DMS153 (cell line): Measurements from ENCODE around the gene SLC2A6.
"Not testable (repeated sequence)": the region's sequence is repeated elsewhere in the genome, so short reads cannot be mapped to it uniquely, and the experiment has no call there.

Source experiments
- DNase-seq: peaks from one replicate; lab custom pipeline; 2025; lab: John Stamatoyannopoulos, UW

The SLC2A6 gene

GRCh38 chr9:133463234-133463863, 15.6 kb downstream of the SLC2A6 start:
- no peak for DNase-seq

GRCh38 chr9:133461975-133462374, 16.9 kb downstream of the SLC2A6 start:
- no peak for DNase-seq

- DNase-seq = peak; percentile 81
These were observed 18.3 kb downstream of the SLC2A6 start for GRCh38 chr9:133460405-133461175.

GRCh38 chr9:133459476-133460404, 19.2 kb downstream of the SLC2A6 start, which contains the start of gene CACFD1:
CACFD1 (plus strand) TSS chr9:133459978; CDS start chr9:133460067, 89 bp downstream.
- peak; percentile 95 for DNase-seq

GRCh38 chr9:133458643-133459312, 20.1 kb downstream of the SLC2A6 start:
- DNase-seq = no peak

- no peak for DNase-seq
These were observed 21.2 kb downstream of the SLC2A6 start for GRCh38 chr9:133457748-133458147.

GRCh38 chr9:133457233-133457632, 21.7 kb downstream of the SLC2A6 start:
- no peak for DNase-seq

GRCh38 chr9:133456409-133456808, 22.5 kb downstream of the SLC2A6 start:
- no peak for DNase-seq

- DNase-seq = no peak
These were observed 23.0 kb downstream of the SLC2A6 start for GRCh38 chr9:133455936-133456335.

GRCh38 chr9:133454943-133455673, 23.8 kb downstream of the SLC2A6 start:
- DNase-seq = no peak

- DNase-seq = no peak
These were observed 24.6 kb downstream of the SLC2A6 start for GRCh38 chr9:133454325-133454724.

- no peak for DNase-seq
These were observed 25.2 kb downstream of the SLC2A6 start for GRCh38 chr9:133453651-133454050.

GRCh38 chr9:133452562-133452961, 26.3 kb downstream of the SLC2A6 start:
- no peak for DNase-seq

GRCh38 chr9:133451865-133452264, 27.0 kb downstream of the SLC2A6 start:
- DNase-seq = not testable (repeated sequence)

GRCh38 chr9:133449760-133450159, 29.1 kb downstream of the SLC2A6 start:
- DNase-seq = peak; percentile 22

GRCh38 chr9:133448487-133448972, 30.4 kb downstream of the SLC2A6 start:
- no peak for DNase-seq

GRCh38 chr9:133445293-133445969, 33.5 kb downstream of the SLC2A6 start:
- no peak for DNase-seq

- no peak for DNase-seq
These were observed 34.9 kb downstream of the SLC2A6 start for GRCh38 chr9:133443982-133444381.

GRCh38 chr9:133443248-133443647, 35.7 kb downstream of the SLC2A6 start:
- no peak for DNase-seq

GRCh38 chr9:133441571-133441970, 37.3 kb downstream of the SLC2A6 start:
- no peak for DNase-seq
